Ishikawa (cell line): ENCODE results near the gene PDE4B.

ENCODE experiments used
- CEBPB ChIP-seq: IDR thresholded peaks from 2 replicates; pipeline ENCODE4 v1.6.1; 2012
- CREB1 ChIP-seq: IDR thresholded peaks from 2 replicates; pipeline ENCODE4 v1.6.1; 2012; ENCODE audit warnings: low read depth
- EGR1 ChIP-seq: IDR thresholded peaks from 2 replicates; pipeline ENCODE4 v1.6.1; 2012
- EP300 ChIP-seq: IDR thresholded peaks from 2 replicates; pipeline ENCODE4 v1.6.1; 2012; ENCODE audit warnings: borderline replicate concordance
- FOXM1 ChIP-seq: IDR thresholded peaks from 2 replicates; pipeline ENCODE4 v1.6.1; 2012; ENCODE audit warnings: low read depth, borderline replicate concordance
- NFIC ChIP-seq: IDR thresholded peaks from 2 replicates; pipeline ENCODE4 v1.6.1; 2012
- RAD21 ChIP-seq: IDR thresholded peaks from 2 replicates; pipeline ENCODE4 v1.6.1; 2012; ENCODE audit warnings: low read depth
- TAF1 ChIP-seq: IDR thresholded peaks from 2 replicates; pipeline ENCODE4 v1.6.1; 2012; ENCODE audit warnings: low read depth, mild to moderate bottlenecking
- TCF12 ChIP-seq: IDR thresholded peaks from 2 replicates; pipeline ENCODE4 v1.6.1; 2012; ENCODE audit warnings: low read depth
- TEAD4 ChIP-seq: IDR thresholded peaks from 2 replicates; pipeline ENCODE4 v1.6.1; 2012
- YY1 ChIP-seq: IDR thresholded peaks from 2 replicates; pipeline ENCODE4 v1.6.1; 2012; ENCODE audit warnings: low read depth
- ZBTB7A ChIP-seq: IDR thresholded peaks from 2 replicates; pipeline ENCODE4 v1.6.1; 2012; ENCODE audit warnings: low read depth
- TF ChIP-seq, protein P1 (sequence below): IDR thresholded peaks from 2 replicates; pipeline ENCODE4 v1.6.1; 2012
- TF ChIP-seq, protein P2 (sequence below): IDR thresholded peaks from 2 replicates; pipeline ENCODE4 v1.6.1; 2012; ENCODE audit warnings: low read depth, mild to moderate bottlenecking
- TF ChIP-seq, protein P3 (sequence below): IDR thresholded peaks from 2 replicates; pipeline ENCODE4 v1.6.1; 2012

PDE4B gene

DNA sequence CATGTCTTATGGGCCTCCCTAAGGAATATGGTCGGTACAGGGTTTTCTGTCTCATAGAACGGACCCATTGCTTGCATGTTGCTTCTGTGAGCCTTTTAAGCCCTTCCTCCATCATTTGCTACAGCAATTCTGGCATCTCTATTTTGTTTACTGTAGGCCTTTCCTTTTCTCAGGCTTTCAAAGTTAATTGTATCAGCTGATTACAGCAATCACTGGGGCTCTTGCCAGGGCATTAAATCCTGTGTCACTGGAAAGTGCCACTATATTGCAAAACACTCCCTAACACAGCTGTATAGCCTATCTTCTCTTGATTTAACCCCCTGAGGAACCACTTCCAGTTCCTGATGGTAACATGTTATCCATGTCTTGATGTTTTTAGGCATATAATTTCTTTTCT is 156.5 kb downstream of the PDE4B start:
- TF ChIP-seq TCF12: no peak
- TF ChIP-seq TEAD4: no peak
- TF ChIP-seq RAD21: no peak
- TF ChIP-seq, protein P1, sequence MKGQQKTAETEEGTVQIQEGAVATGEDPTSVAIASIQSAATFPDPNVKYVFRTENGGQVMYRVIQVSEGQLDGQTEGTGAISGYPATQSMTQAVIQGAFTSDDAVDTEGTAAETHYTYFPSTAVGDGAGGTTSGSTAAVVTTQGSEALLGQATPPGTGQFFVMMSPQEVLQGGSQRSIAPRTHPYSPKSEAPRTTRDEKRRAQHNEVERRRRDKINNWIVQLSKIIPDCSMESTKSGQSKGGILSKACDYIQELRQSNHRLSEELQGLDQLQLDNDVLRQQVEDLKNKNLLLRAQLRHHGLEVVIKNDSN: no peak
- TF ChIP-seq EGR1: no peak
- TF ChIP-seq, protein P2, sequence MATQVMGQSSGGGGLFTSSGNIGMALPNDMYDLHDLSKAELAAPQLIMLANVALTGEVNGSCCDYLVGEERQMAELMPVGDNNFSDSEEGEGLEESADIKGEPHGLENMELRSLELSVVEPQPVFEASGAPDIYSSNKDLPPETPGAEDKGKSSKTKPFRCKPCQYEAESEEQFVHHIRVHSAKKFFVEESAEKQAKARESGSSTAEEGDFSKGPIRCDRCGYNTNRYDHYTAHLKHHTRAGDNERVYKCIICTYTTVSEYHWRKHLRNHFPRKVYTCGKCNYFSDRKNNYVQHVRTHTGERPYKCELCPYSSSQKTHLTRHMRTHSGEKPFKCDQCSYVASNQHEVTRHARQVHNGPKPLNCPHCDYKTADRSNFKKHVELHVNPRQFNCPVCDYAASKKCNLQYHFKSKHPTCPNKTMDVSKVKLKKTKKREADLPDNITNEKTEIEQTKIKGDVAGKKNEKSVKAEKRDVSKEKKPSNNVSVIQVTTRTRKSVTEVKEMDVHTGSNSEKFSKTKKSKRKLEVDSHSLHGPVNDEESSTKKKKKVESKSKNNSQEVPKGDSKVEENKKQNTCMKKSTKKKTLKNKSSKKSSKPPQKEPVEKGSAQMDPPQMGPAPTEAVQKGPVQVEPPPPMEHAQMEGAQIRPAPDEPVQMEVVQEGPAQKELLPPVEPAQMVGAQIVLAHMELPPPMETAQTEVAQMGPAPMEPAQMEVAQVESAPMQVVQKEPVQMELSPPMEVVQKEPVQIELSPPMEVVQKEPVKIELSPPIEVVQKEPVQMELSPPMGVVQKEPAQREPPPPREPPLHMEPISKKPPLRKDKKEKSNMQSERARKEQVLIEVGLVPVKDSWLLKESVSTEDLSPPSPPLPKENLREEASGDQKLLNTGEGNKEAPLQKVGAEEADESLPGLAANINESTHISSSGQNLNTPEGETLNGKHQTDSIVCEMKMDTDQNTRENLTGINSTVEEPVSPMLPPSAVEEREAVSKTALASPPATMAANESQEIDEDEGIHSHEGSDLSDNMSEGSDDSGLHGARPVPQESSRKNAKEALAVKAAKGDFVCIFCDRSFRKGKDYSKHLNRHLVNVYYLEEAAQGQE: no peak
- no peak for TF ChIP-seq TAF1
- no peak for TF ChIP-seq ZBTB7A
- TF ChIP-seq CEBPB: no peak
- TF ChIP-seq YY1: no peak
- no peak for TF ChIP-seq EP300
- TF ChIP-seq, protein P3, sequence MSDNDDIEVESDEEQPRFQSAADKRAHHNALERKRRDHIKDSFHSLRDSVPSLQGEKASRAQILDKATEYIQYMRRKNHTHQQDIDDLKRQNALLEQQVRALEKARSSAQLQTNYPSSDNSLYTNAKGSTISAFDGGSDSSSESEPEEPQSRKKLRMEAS: no peak
- TF ChIP-seq NFIC: no peak

DNA sequence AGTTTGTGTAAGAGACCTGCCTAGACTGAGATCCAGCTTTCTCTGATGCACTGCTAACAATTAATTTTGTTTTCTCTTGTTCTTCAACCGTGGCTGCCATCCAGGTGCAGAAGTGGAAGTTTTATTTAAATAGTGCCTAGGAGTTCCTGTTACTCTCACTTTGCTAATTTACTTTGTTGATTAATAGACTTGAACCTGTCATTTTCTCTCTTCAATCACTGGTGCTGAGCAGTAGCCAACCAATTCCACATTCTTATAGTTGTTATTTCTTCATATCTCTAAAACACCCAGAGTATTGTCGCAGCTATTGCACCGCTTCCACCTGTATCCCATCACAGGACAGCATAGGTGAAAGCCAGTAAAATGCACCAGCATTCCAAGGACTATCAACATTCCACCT is 157.2 kb downstream of the PDE4B start:
- TF ChIP-seq FOXM1: no peak
- TF ChIP-seq, protein P1: no peak
- no peak for TF ChIP-seq TEAD4
- TF ChIP-seq CREB1: no peak
- TF ChIP-seq NFIC: no peak
- TF ChIP-seq ZBTB7A: no peak
- TF ChIP-seq EP300: no peak
- no peak for TF ChIP-seq YY1
- no peak for TF ChIP-seq TAF1
- TF ChIP-seq CEBPB: no peak

- TF ChIP-seq, protein P1: no peak
Measured at GRCh38 chr1:65952696-65953095, 160.0 kb downstream of the PDE4B start.

DNA sequence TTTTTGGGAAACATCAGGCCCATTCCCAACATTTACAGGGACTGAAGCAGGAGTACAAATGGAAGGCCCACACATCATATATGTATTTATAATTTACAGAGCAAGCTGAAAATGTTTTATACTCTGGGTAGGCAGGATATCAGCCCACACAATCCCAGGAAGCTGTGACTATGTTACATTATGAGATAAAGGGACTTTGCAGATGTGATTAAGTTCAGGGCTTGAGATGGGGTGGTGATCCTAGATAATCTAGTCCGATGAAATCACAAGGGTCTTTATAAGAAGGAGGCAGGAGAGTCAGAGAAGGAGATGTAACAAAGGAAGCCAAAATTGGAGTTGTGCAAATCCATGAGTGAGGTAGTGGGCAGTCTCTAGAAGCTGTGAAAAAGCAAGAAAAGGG is 160.5 kb downstream of the PDE4B start:
- TF ChIP-seq RAD21 (no peak), CEBPB (no peak), FOXM1 (no peak), CREB1 (no peak)
- TF ChIP-seq, protein P2: no peak

DNA sequence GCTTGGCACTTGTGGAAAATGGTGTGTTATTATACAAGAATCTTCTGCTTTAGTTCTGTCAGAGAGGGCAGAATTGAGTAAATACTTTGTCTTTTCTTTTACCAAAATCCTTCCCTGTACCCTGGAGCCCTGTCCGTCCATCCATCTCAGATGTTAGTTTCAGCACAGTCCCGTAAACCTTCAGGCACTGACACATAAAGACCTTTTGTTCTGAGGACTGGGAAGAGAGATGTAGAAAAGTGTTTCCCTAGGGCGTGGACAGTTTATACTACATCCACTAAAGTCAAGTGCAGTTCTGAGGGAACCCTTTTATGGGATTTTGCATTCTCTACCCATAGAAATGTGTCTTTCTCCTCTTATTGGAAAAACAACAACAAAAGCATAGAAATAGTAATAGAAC is 162.4 kb downstream of the PDE4B start:
- TF ChIP-seq TAF1 (no peak), YY1 (no peak), EP300 (no peak), CREB1 (no peak), RAD21 (no peak), CEBPB (no peak)
- TF ChIP-seq, protein P2: no peak
